H1 (cell line): ENCODE data around the gene B3GALT5. TPM values are rescaled to one million over a fixed set of nuclear protein-coding genes. Genes with fewer than 3 reads are reported as not detected.

Source experiments
- CTCF ChIA-PET: fragments of 300-600 bp; sonication (Branson Sonifier 250); formaldehyde crosslinking; loops from one replicate; lab custom pipeline; 2021; ENCODE audit not compliant: partially characterized antibody; lab: Charles Lee
- POLR2A ChIA-PET: fragments of 300-600 bp; sonication (Branson Sonifier 250); formaldehyde crosslinking; loops from one replicate; lab custom pipeline; 2021; ENCODE audit warnings: inconsistent platforms; ENCODE audit not compliant: partially characterized antibody; lab: Charles Lee
- DNase-seq, 2 experiments: peaks; one replicate each; pipeline versions ENCODE4 v3.0.0 to v3.0.0-alpha.2; 2010 to 2022; ENCODE audit warnings: low spot score in 2 of 2, low read depth in 1 of 2, mixed read lengths in 1 of 2
- FAIRE-seq: peaks from 2 replicates; lab custom pipeline; 2011; peaks lifted over from hg19 to GRCh38; lab: Jason Lieb, UNC
- H2AFZ ChIP-seq: 2 replicates; pipeline ENCODE4 v1.8.1; 2012; ENCODE audit warnings: low read length, inconsistent platforms
- H2AK5ac ChIP-seq: 2 replicates; pipeline ENCODE4 v1.6.1; 2013; ENCODE audit warnings: low read depth, low read length
- H2BK120ac ChIP-seq: replicated peaks from 2 replicates; pipeline ENCODE3; 2013; ENCODE audit warnings: low read depth, low read length, inconsistent platforms
- H2BK12ac ChIP-seq: 2 replicates; pipeline ENCODE4 v1.6.1; 2013; ENCODE audit warnings: low read depth, low read length
- H2BK15ac ChIP-seq: 2 replicates; pipeline ENCODE4 v1.6.1; 2013; ENCODE audit warnings: low read length
- H2BK20ac ChIP-seq: 2 replicates; pipeline ENCODE4 v1.6.1; 2013; ENCODE audit warnings: low read length
- H2BK5ac ChIP-seq: 2 replicates; pipeline ENCODE4 v1.6.1; 2013; ENCODE audit warnings: low read depth, low read length
- H3K14ac ChIP-seq: 2 replicates; pipeline ENCODE4 v1.6.1; 2013; ENCODE audit warnings: inconsistent platforms; ENCODE audit not compliant: insufficient read length
- H3K18ac ChIP-seq: 2 replicates; pipeline ENCODE4 v1.6.1; 2013; ENCODE audit warnings: low read length; ENCODE audit errors: extremely low read depth
- H3K23ac ChIP-seq: 2 replicates; pipeline ENCODE4 v1.6.1; 2013; ENCODE audit warnings: inconsistent platforms; ENCODE audit not compliant: insufficient read length
- H3K23me2 ChIP-seq: 2 replicates; pipeline ENCODE4 v1.6.1; 2013; ENCODE audit warnings: low read depth, low read length
- H3K27ac ChIP-seq: 2 replicates; pipeline ENCODE4 v1.6.1; 2011; ENCODE audit warnings: low read depth, low read length, inconsistent platforms
- H3K27me3 ChIP-seq, 4 experiments: replicated peaks in 1 of 4; 1 replicate in 1 of 4; 2 replicates in 3 of 4; pipeline versions ENCODE4 v1.6.1 to v1.8.1; 2011 to 2013; ENCODE audit warnings: low read length in 3 of 4, mild to moderate bottlenecking in 3 of 4, inconsistent platforms in 2 of 4, mixed read lengths in 2 of 4, moderate library complexity in 1 of 4; ENCODE audit not compliant: control insufficient read depth in 3 of 4, insufficient read depth in 3 of 4; ENCODE audit errors: extremely low read depth in 1 of 4
- H3K36me3 ChIP-seq, 4 experiments: 2 replicates each; pipeline versions ENCODE4 v1.6.1 to v1.8.1; 2011 to 2013; ENCODE audit warnings: mild to moderate bottlenecking in 4 of 4, low read length in 3 of 4, moderate library complexity in 2 of 4, control low read depth in 1 of 4, inconsistent platforms in 1 of 4; ENCODE audit not compliant: insufficient read depth in 4 of 4, control insufficient read depth in 2 of 4
- H3K4ac ChIP-seq: replicated peaks from 2 replicates; pipeline ENCODE3; 2013; ENCODE audit warnings: low read length, low read depth, mixed read lengths, inconsistent platforms; ENCODE audit not compliant: insufficient read length
- H3K4me1 ChIP-seq, 4 experiments: replicated peaks in 1 of 4; 1 replicate in 1 of 4; 2 replicates in 3 of 4; pipeline versions ENCODE4 v1.6.1 to v1.8.1; 2011 to 2013; ENCODE audit warnings: low read length in 3 of 4, inconsistent platforms in 2 of 4, mixed read lengths in 1 of 4; ENCODE audit not compliant: insufficient read depth in 4 of 4, control insufficient read depth in 3 of 4
- H3K4me2 ChIP-seq, 2 experiments: 2 replicates each; pipeline versions ENCODE4 v1.6.1 to v1.8.1; 2011 to 2013; ENCODE audit warnings: low read depth in 2 of 2, low read length in 2 of 2, control low read depth in 1 of 2, inconsistent platforms in 1 of 2, mild to moderate bottlenecking in 1 of 2; ENCODE audit not compliant: insufficient read depth in 1 of 2
- H3K4me3 ChIP-seq, 4 experiments: fragments of 200-600, 300-600 bp in 1 of 4; sonication (generic), shearing (Covaris generic), sonication (Bioruptor Twin) in 1 of 4; 2 replicates each; pipeline versions ENCODE4 v1.5.1 to v1.8.1; 2011 to 2016; ENCODE audit warnings: low read length in 4 of 4, low read depth in 3 of 4, control low read depth in 2 of 4, inconsistent platforms in 2 of 4, mild to moderate bottlenecking in 2 of 4, mixed read lengths in 1 of 4, moderate library complexity in 1 of 4; ENCODE audit not compliant: insufficient read depth in 2 of 4; ENCODE audit errors: extremely low read depth in 1 of 4
- H3K56ac ChIP-seq: replicated peaks from 2 replicates; pipeline ENCODE3; 2013; ENCODE audit warnings: low read depth, mild to moderate bottlenecking, mixed read lengths, low read length, inconsistent platforms; ENCODE audit not compliant: insufficient read length
- H3K79me1 ChIP-seq: 2 replicates; pipeline ENCODE4 v1.6.1; 2013; ENCODE audit warnings: low read depth, low read length, control low read depth
- H3K79me2 ChIP-seq, 2 experiments: 2 replicates each; pipeline versions ENCODE4 v1.6.1 to v1.8.1; 2012 to 2013; ENCODE audit warnings: low read length in 2 of 2, mild to moderate bottlenecking in 2 of 2, inconsistent platforms in 1 of 2; ENCODE audit not compliant: insufficient read depth in 2 of 2, control insufficient read depth in 1 of 2
- H3K9ac ChIP-seq, 4 experiments: replicated peaks in 1 of 4; 1 replicate in 1 of 4; 2 replicates in 3 of 4; pipeline versions ENCODE4 v1.6.1 to v1.8.1; 2011 to 2013; ENCODE audit warnings: low read depth in 3 of 4, low read length in 3 of 4, control low read depth in 2 of 4, mild to moderate bottlenecking in 2 of 4, moderate library complexity in 2 of 4, inconsistent platforms in 1 of 4; ENCODE audit errors: extremely low read depth in 1 of 4
- H3K9me3 ChIP-seq, 2 experiments: 2 replicates each; pipeline versions ENCODE4 v1.6.1 to v1.8.1; 2012 to 2013; ENCODE audit warnings: mild to moderate bottlenecking in 2 of 2, moderate library complexity in 2 of 2, control low read depth in 1 of 2, inconsistent platforms in 1 of 2, low read depth in 1 of 2, low read length in 1 of 2, mixed read lengths in 1 of 2; ENCODE audit not compliant: insufficient read depth in 2 of 2
- H4K20me1 ChIP-seq, 2 experiments: replicated peaks in 1 of 2; 2 replicates each; pipeline versions ENCODE3 to v1.8.1; 2011 to 2013; ENCODE audit warnings: inconsistent platforms in 2 of 2, low read length in 2 of 2, mild to moderate bottlenecking in 1 of 2; ENCODE audit not compliant: insufficient read depth in 2 of 2, control insufficient read depth in 1 of 2
- H4K5ac ChIP-seq: 2 replicates; pipeline ENCODE4 v1.6.1; 2013; ENCODE audit warnings: low read length, low read depth, mixed read lengths, inconsistent platforms; ENCODE audit not compliant: insufficient read length
- H4K8ac ChIP-seq: 2 replicates; pipeline ENCODE4 v1.8.0; 2013; ENCODE audit warnings: mild to moderate bottlenecking, moderate library complexity, low read length, inconsistent platforms; ENCODE audit not compliant: insufficient read depth; ENCODE audit errors: extremely low read depth
- H4K91ac ChIP-seq: replicated peaks from 2 replicates; pipeline ENCODE3; 2013; ENCODE audit warnings: low read length, mixed read lengths, inconsistent platforms; ENCODE audit not compliant: insufficient read length
- BACH1 ChIP-seq: IDR thresholded peaks from 2 replicates; pipeline ENCODE4 v1.6.1; 2012; ENCODE audit warnings: low read length, improper control_type of control experiment
- BRCA1 ChIP-seq: IDR thresholded peaks from 2 replicates; pipeline ENCODE4 v1.6.1; 2012; ENCODE audit warnings: low read depth, low read length, improper control_type of control experiment
- CBX8 ChIP-seq: fragments of 300-800, 300-1000 bp; sonication (generic); IDR thresholded peaks from 2 replicates; pipeline ENCODE4 v1.7.1; 2016; ENCODE audit warnings: low read depth, low read length, borderline replicate concordance
- CTBP2 ChIP-seq: IDR thresholded peaks from 2 replicates; pipeline ENCODE4 v1.7.0; 2011; ENCODE audit warnings: borderline replicate concordance, mild to moderate bottlenecking, moderate library complexity, mixed read lengths, low read length; ENCODE audit not compliant: insufficient read depth, insufficient read length
- KDM1A ChIP-seq: fragments of 200-600, 300-600 bp; sonication (generic); IDR thresholded peaks from 2 replicates; pipeline ENCODE4 v1.7.1; 2016; ENCODE audit warnings: mild to moderate bottlenecking, low read length, borderline replicate concordance
- KDM4A ChIP-seq: IDR thresholded peaks from one replicate; pipeline ENCODE4 v1.7.1; 2012; ENCODE audit warnings: low read depth, mild to moderate bottlenecking, moderate library complexity, low read length, inconsistent platforms; ENCODE audit not compliant: severe bottlenecking
- POU5F1 ChIP-seq: IDR thresholded peaks from 2 replicates; pipeline ENCODE4 v1.6.1; 2011; ENCODE audit warnings: low read depth, mild to moderate bottlenecking, low read length, moderate library complexity
- RAD21 ChIP-seq, 2 experiments: IDR thresholded peaks in 1 of 2; conservative IDR thresholded peaks in 1 of 2; 2 replicates each; pipeline ENCODE4 v1.6.1; 2011; ENCODE audit warnings: low read depth in 2 of 2, low read length in 2 of 2, improper control_type of control experiment in 1 of 2, inconsistent platforms in 1 of 2, mild to moderate bottlenecking in 1 of 2, moderate library complexity in 1 of 2
- SAP30 ChIP-seq: fragments of 300-600 bp; sonication (generic); IDR thresholded peaks from 2 replicates; pipeline ENCODE4 v1.7.1; 2012; ENCODE audit warnings: low read length, moderate library complexity, mild to moderate bottlenecking, inconsistent platforms; ENCODE audit not compliant: insufficient read depth, insufficient replicate concordance
- TAF1 ChIP-seq: IDR thresholded peaks from 2 replicates; pipeline ENCODE4 v1.6.1; 2011; ENCODE audit warnings: mild to moderate bottlenecking, low read depth, low read length
- YY1 ChIP-seq: IDR thresholded peaks from 2 replicates; pipeline ENCODE4 v1.6.1; 2011; ENCODE audit warnings: low read depth, mild to moderate bottlenecking, low read length
- WGBS, 2 experiments: shearing (Covaris generic) in 1 of 2; methylation state at CpG; one replicate each; pipeline versions ENCODE4 v1.1.6 to v1.1.7; 2013 to 2015; ENCODE audit warnings: low lambda C conversion rate in 2 of 2, mixed read lengths in 2 of 2, inconsistent platforms in 1 of 2, low coverage in 1 of 2, missing lambda C conversion rate in 1 of 2; ENCODE audit not compliant: insufficient replicate concordance in 2 of 2, insufficient coverage in 1 of 2, insufficient read length in 1 of 2; ENCODE audit errors: extremely low coverage in 1 of 2, missing lambda C conversion rate in 1 of 2; 5-methylcytosine and 5-hydroxymethylcytosine counted together
- polyA plus RNA-seq, 7 experiments: library from polyadenylated mRNA; depleted of rRNA in 3 of 7; stranded (reverse) in 5 of 7; unstranded in 2 of 7; fragments of >200 nt in 5 of 7; fragments of 200-250 nt in 2 of 7; gene quantifications; 1 replicate in 5 of 7; 2 replicates in 1 of 7; 4 replicates in 1 of 7; pipeline versions ENCODE4 v1.2.1 to v1.2.3, GENCODE V29; 2011 to 2013; ENCODE audit warnings: missing spikeins in 2 of 7, mixed read lengths in 2 of 7
- total RNA-seq: library from RNA; stranded (reverse); fragmentation: NEBNext Ultra II Directional; extraction: Animal tissue kit (Norgen Biotek cat#: 25700); gene quantifications from 2 replicates; pipeline ENCODE4 v1.2.1, GENCODE V29; 2021
- TF ChIP-seq, protein P1 (sequence below): IDR thresholded peaks from 2 replicates; pipeline ENCODE4 v1.6.1; 2011; ENCODE audit warnings: low read length, improper control_type of control experiment

The B3GALT5 gene
- total and polyA plus RNA-seq, 2 of the 8 experiments (the other 6 are each of a cell fraction or from before 2014, with no cell fraction given) = 11.9 to 25.1 TPM

DNA sequence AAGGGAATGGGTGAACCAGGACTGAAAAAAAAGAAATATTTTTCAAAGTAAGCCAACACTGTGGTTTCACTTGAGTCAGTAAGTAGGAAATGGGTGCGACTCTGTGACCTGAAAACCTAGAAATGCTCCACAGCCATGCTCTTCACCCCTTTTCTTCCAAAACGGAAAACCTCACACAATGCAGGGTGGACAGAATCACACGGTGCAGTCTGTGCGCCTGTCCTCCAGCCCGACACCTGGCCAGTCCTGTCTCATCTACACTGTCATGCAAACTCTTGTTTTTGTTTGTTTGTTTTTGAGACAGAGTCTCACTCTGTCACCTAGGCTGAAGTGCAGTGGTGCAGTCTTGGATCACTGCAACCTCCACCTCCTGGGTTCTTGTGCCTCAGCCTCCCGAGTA, 53.3 kb downstream of the B3GALT5 start:
- 95% methylated on average over 6 of the region's 6 CpGs; no CpG with 5 or more reads in 1 of the 2 experiments for WGBS, 2 experiments
- TF ChIP-seq KDM4A = no peak
- no peak for TF ChIP-seq TAF1
- TF ChIP-seq RAD21 (IDR thresholded peaks at IDR 0.05 in 1 of 2, conservative IDR thresholded peaks at IDR 0.05 in 1 of 2; ENCODE audit: low read depth in 2 of 2, low read length in 2 of 2) = no peak
- TF ChIP-seq CBX8 = no peak
- TF ChIP-seq, protein P1, sequence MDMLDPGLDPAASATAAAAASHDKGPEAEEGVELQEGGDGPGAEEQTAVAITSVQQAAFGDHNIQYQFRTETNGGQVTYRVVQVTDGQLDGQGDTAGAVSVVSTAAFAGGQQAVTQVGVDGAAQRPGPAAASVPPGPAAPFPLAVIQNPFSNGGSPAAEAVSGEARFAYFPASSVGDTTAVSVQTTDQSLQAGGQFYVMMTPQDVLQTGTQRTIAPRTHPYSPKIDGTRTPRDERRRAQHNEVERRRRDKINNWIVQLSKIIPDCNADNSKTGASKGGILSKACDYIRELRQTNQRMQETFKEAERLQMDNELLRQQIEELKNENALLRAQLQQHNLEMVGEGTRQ = no peak
- TF ChIP-seq YY1 = no peak
- no peak for TF ChIP-seq BACH1
- no peak for TF ChIP-seq CTBP2
- TF ChIP-seq KDM1A = no peak
- no peak for TF ChIP-seq SAP30
- TF ChIP-seq BRCA1 = no peak
- no peak for TF ChIP-seq POU5F1

More for the DNA sequence above, 53.3 kb downstream of the B3GALT5 start:
- H4K91ac ChIP-seq = no peak overlapping the region
- H3K23me2 ChIP-seq = no peaks in the 10 kb centered on the region
- H3K14ac ChIP-seq = no peak overlapping the region
- no peak overlapping the region for H3K4me3 ChIP-seq
- peaks cover 0 to 3% of the 10 kb centered on the region in 2 experiments; a peak in 2 of 4 replicates for H3K79me2 ChIP-seq
- no peak overlapping the region for H2BK5ac ChIP-seq
- no peak overlapping the region for H3K9ac ChIP-seq
- no peaks in the 10 kb centered on the region for H3K9me3 ChIP-seq
- no peaks in the 10 kb centered on the region for H3K27me3 ChIP-seq
- no peak overlapping the region for H3K4me2 ChIP-seq
- peaks cover 10 to 36% (median 28%) of the 10 kb centered on the region in 4 experiments; a peak in 7 of 8 replicates for H3K36me3 ChIP-seq
- no peak overlapping the region for H3K56ac ChIP-seq
- H3K23ac ChIP-seq = no peak overlapping the region
- no peak overlapping the region for H2BK12ac ChIP-seq
- H2AK5ac ChIP-seq = no peak overlapping the region
- peaks cover 2% of the 10 kb centered on the region; the same call in 1 of the 2 replicates for H3K79me1 ChIP-seq
- H3K4ac ChIP-seq = no peak overlapping the region
- H4K8ac ChIP-seq = no peak overlapping the region
- no peak overlapping the region for H2BK15ac ChIP-seq
- POLR2A ChIA-PET = interaction anchor here (1.5 kb wide), 1 partner anchor 12 kb away, joined by 3 read pairs; no protein-coding TSS in a partner anchor
- no peak overlapping the region for H2BK120ac ChIP-seq
- no peak overlapping the region for H2BK20ac ChIP-seq
- FAIRE-seq (no peak), DNase-seq (no peak)
- no peak overlapping the region for H2AFZ ChIP-seq
- no peak overlapping the region for H4K5ac ChIP-seq
- H4K20me1 ChIP-seq = peaks cover 0 to 5% of the 10 kb centered on the region in 2 experiments
- H3K4me1 ChIP-seq = no peaks in the 10 kb centered on the region; a peak in 1 of 7 replicates
- no peak overlapping the region for H3K27ac ChIP-seq
- H3K18ac ChIP-seq = no peak overlapping the region
- CTCF ChIA-PET = no interaction called here
